ENCODE results near the gene STARD5.

DNA sequence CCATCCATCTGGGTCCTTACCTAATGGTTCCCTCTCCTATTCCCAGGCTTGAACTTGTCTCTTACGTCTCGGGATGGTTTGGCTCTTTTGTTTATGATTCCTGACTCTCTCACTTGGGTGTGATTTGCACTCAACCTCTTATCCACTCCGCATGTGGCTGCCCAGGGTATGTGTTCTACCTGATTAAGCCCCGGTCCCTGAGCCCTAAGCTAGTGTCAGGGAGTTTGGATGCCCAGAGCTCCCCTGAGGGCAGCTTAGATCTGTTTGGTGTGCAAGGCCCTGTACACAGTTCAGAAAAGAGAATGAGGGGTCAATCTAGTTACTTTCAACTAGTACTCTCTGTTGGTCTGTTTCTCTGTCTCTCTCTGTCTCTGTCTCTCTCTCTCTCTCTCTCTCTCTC lies 15.9 kb upstream of the STARD5 start:
- TF ChIP-seq POLR2A (IDR thresholded peaks at IDR 0.05) (no peak), POLR2AphosphoS5 (IDR thresholded peaks at IDR 0.05) (no peak)
- TF ChIP-seq, protein P1, sequence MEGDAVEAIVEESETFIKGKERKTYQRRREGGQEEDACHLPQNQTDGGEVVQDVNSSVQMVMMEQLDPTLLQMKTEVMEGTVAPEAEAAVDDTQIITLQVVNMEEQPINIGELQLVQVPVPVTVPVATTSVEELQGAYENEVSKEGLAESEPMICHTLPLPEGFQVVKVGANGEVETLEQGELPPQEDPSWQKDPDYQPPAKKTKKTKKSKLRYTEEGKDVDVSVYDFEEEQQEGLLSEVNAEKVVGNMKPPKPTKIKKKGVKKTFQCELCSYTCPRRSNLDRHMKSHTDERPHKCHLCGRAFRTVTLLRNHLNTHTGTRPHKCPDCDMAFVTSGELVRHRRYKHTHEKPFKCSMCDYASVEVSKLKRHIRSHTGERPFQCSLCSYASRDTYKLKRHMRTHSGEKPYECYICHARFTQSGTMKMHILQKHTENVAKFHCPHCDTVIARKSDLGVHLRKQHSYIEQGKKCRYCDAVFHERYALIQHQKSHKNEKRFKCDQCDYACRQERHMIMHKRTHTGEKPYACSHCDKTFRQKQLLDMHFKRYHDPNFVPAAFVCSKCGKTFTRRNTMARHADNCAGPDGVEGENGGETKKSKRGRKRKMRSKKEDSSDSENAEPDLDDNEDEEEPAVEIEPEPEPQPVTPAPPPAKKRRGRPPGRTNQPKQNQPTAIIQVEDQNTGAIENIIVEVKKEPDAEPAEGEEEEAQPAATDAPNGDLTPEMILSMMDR (IDR thresholded peaks at IDR 0.05 in 8 of 11, conservative IDR thresholded peaks at IDR 0.05 in 3 of 11): no peak
